ENCODE results near the gene CLEC12A. TPM values are rescaled to one million over a fixed set of nuclear protein-coding genes. Genes with fewer than 3 reads are reported as not detected.

The CLEC12A gene
- 1 to 10 TPM in 1 of 6 donors, under 1 TPM in 3, not detected in 2; 0.29 to 1.6 (median 0.38) TPM for polyA plus RNA-seq (ENCODE audit: low read depth in 6 of 6)

GRCh38 chr12:9971181-9971580 is at the start of gene CLEC12A:
Gene CLEC12A, plus strand, starts transcription at chr12:9971409. Its CDS starts 188 bp downstream, at chr12:9971597.
- Mint-ChIP-seq H3K27me3 (peaks cover 16 to 43% (median 29%) of the 10 kb centered on the region in 3 donors), H3K4me3 (no peak within 1 kb of the TSS), H3K4me1 (no peaks in the 10 kb centered on the region), H3K9me3 (peaks cover 10 to 21% (median 13%) of the 10 kb centered on the region in 7 donors), H3K36me3 (peaks cover 5 to 32% of the 10 kb centered on the region in 2 donors), H3K27ac (no peak within 1 kb of the TSS)
- ATAC-seq (ENCODE audit: low read depth in 2 of 2) = no peak
- no peak for DNase-seq

GRCh38 chr12:9922429-9922828 is 48.8 kb upstream of the CLEC12A start:
- Mint-ChIP-seq H3K4me1 (peaks cover 0 to 6% (median 5%) of the 10 kb centered on the region in 3 donors), H3K9me3 (no peaks in the 10 kb centered on the region), H3K27ac (no peak overlapping the region), H3K36me3 (no peaks in the 10 kb centered on the region), H3K27me3 (peaks cover 7 to 17% (median 9%) of the 10 kb centered on the region in 3 donors), H3K4me3 (no peak overlapping the region)
- no peak for DNase-seq
- ATAC-seq (ENCODE audit: low read depth in 2 of 2) = no peak

- peak; percentile 32 to 44 for ATAC-seq (ENCODE audit: low read depth in 2 of 2)
- Mint-ChIP-seq H3K9me3 (no peaks in the 10 kb centered on the region), H3K27ac (no peak overlapping the region), H3K27me3 (peaks cover 1 to 4% (median 2%) of the 10 kb centered on the region in 3 donors), H3K4me1 (peaks cover 0 to 6% (median 5%) of the 10 kb centered on the region in 3 donors), H3K4me3 (peak overlapping the region in 6 of 8 donors; percentile 23 to 88 (median 64)), H3K36me3 (no peaks in the 10 kb centered on the region)
- peak; percentile 41 for DNase-seq
These were observed 45.4 kb upstream of the CLEC12A start for GRCh38 chr12:9925705-9926393.

- H3K4me1 Mint-ChIP-seq = peaks cover 0 to 6% (median 5%) of the 10 kb centered on the region in 3 donors
These were observed 44.3 kb upstream of the CLEC12A start for GRCh38 chr12:9926876-9927275.

GRCh38 chr12:9928607-9929006 is 42.6 kb upstream of the CLEC12A start:
- DNase-seq (no peak), ATAC-seq (ENCODE audit: low read depth in 2 of 2) (no peak)
- Mint-ChIP-seq H3K4me3 (no peak overlapping the region), H3K36me3 (no peaks in the 10 kb centered on the region), H3K9me3 (no peaks in the 10 kb centered on the region), H3K27ac (no peak overlapping the region), H3K27me3 (peaks cover 0 to 4% (median 0%) of the 10 kb centered on the region in 3 donors), H3K4me1 (peaks cover 0 to 5% (median 3%) of the 10 kb centered on the region in 3 donors)

More at GRCh38 chr12:9926876-9927275, 44.3 kb upstream of the CLEC12A start:
- Mint-ChIP-seq H3K27ac (no peak overlapping the region), H3K4me3 (no peak overlapping the region), H3K9me3 (no peaks in the 10 kb centered on the region), H3K36me3 (no peaks in the 10 kb centered on the region), H3K27me3 (peaks cover 0 to 4% (median 0%) of the 10 kb centered on the region in 3 donors)
- ATAC-seq (ENCODE audit: low read depth in 2 of 2) (no peak), DNase-seq (no peak)

GRCh38 chr12:9931245-9931644 is 40.0 kb upstream of the CLEC12A start:
- DNase-seq (no peak), ATAC-seq (ENCODE audit: low read depth in 2 of 2) (no peak)
- H3K4me3 Mint-ChIP-seq = no peak overlapping the region
- H3K36me3 Mint-ChIP-seq = no peaks in the 10 kb centered on the region
- peaks cover 0 to 5% (median 0%) of the 10 kb centered on the region in 3 donors for H3K27me3 Mint-ChIP-seq
- H3K4me1 Mint-ChIP-seq = no peaks in the 10 kb centered on the region
- H3K27ac Mint-ChIP-seq = no peak overlapping the region
- no peaks in the 10 kb centered on the region for H3K9me3 Mint-ChIP-seq

GRCh38 chr12:9932270-9932669 is 38.9 kb upstream of the CLEC12A start, which contains the start of gene CLEC2A:
Gene CLEC2A, minus strand, starts transcription at chr12:9932370. Its CDS starts 41 bp downstream, at chr12:9932329.
- ATAC-seq (ENCODE audit: low read depth in 2 of 2) (no peak), DNase-seq (no peak)
- H3K4me1 Mint-ChIP-seq = no peaks in the 10 kb centered on the region
- H3K27ac Mint-ChIP-seq = no peak within 1 kb of the TSS
- no peaks in the 10 kb centered on the region for H3K36me3 Mint-ChIP-seq
- H3K4me3 Mint-ChIP-seq = no peak within 1 kb of the TSS
- no peaks in the 10 kb centered on the region for H3K9me3 Mint-ChIP-seq
- H3K27me3 Mint-ChIP-seq = peaks cover 0 to 5% (median 0%) of the 10 kb centered on the region in 3 donors

- Mint-ChIP-seq H3K27ac (no peak overlapping the region), H3K36me3 (no peaks in the 10 kb centered on the region), H3K9me3 (no peaks in the 10 kb centered on the region), H3K27me3 (peaks cover 0 to 8% (median 2%) of the 10 kb centered on the region in 3 donors), H3K4me1 (no peaks in the 10 kb centered on the region), H3K4me3 (no peak overlapping the region)
- ATAC-seq (ENCODE audit: low read depth in 2 of 2) (no peak), DNase-seq (no peak)
These were observed 37.3 kb upstream of the CLEC12A start for GRCh38 chr12:9933958-9934357.

GRCh38 chr12:9935026-9935425 is 36.2 kb upstream of the CLEC12A start:
- no peak for DNase-seq
- Mint-ChIP-seq H3K9me3 (no peaks in the 10 kb centered on the region), H3K27me3 (peaks cover 7 to 12% (median 9%) of the 10 kb centered on the region in 3 donors), H3K4me1 (no peaks in the 10 kb centered on the region), H3K36me3 (no peaks in the 10 kb centered on the region), H3K4me3 (no peak overlapping the region), H3K27ac (no peak overlapping the region)
- ATAC-seq (ENCODE audit: low read depth in 2 of 2) = no peak

GRCh38 chr12:9936591-9936990 is 34.6 kb upstream of the CLEC12A start:
- peaks cover 9 to 17% (median 16%) of the 10 kb centered on the region in 3 donors for H3K27me3 Mint-ChIP-seq
- DNase-seq = no peak
- peaks cover 0 to 6% (median 0%) of the 10 kb centered on the region in 3 donors for H3K4me1 Mint-ChIP-seq
- H3K9me3 Mint-ChIP-seq = no peaks in the 10 kb centered on the region
- no peak overlapping the region for H3K27ac Mint-ChIP-seq
- H3K36me3 Mint-ChIP-seq = no peaks in the 10 kb centered on the region
- no peak for ATAC-seq (ENCODE audit: low read depth in 2 of 2)
- H3K4me3 Mint-ChIP-seq = no peak overlapping the region

GRCh38 chr12:9940375-9940774 is 30.8 kb upstream of the CLEC12A start:
- Mint-ChIP-seq H3K9me3 (no peaks in the 10 kb centered on the region), H3K27me3 (peaks cover 9 to 22% (median 12%) of the 10 kb centered on the region in 3 donors), H3K4me3 (no peak overlapping the region), H3K27ac (no peak overlapping the region), H3K36me3 (no peaks in the 10 kb centered on the region), H3K4me1 (peaks cover 6 to 13% (median 13%) of the 10 kb centered on the region in 3 donors)
- no peak for ATAC-seq (ENCODE audit: low read depth in 2 of 2)
- no peak for DNase-seq

- Mint-ChIP-seq H3K4me3 (no peak overlapping the region), H3K4me1 (peaks cover 6 to 13% (median 13%) of the 10 kb centered on the region in 3 donors), H3K9me3 (no peaks in the 10 kb centered on the region), H3K36me3 (no peaks in the 10 kb centered on the region), H3K27ac (no peak overlapping the region), H3K27me3 (peaks cover 9 to 22% (median 12%) of the 10 kb centered on the region in 3 donors)
- ATAC-seq (ENCODE audit: low read depth in 2 of 2) = no peak
- DNase-seq = no peak
These were observed 29.4 kb upstream of the CLEC12A start for GRCh38 chr12:9941838-9942237.

- H3K27ac Mint-ChIP-seq = peak overlapping the region in 3 of 6 donors; percentile 49 to 62 (median 58)
These were observed 28.0 kb upstream of the CLEC12A start for GRCh38 chr12:9943240-9943639.

GRCh38 chr12:9944391-9944790 is 26.8 kb upstream of the CLEC12A start:
- DNase-seq = no peak
- Mint-ChIP-seq H3K4me1 (peaks cover 25 to 33% (median 28%) of the 10 kb centered on the region in 3 donors), H3K27ac (peak overlapping the region in 1 of 6 donors; percentile 8), H3K9me3 (peaks cover 0 to 2% (median 0%) of the 10 kb centered on the region in 7 donors), H3K36me3 (no peaks in the 10 kb centered on the region), H3K27me3 (peaks cover 3 to 20% (median 5%) of the 10 kb centered on the region in 3 donors), H3K4me3 (peak overlapping the region in 1 of 8 donors; percentile 59)
- ATAC-seq (ENCODE audit: low read depth in 2 of 2) = no peak

More at GRCh38 chr12:9943240-9943639, 28.0 kb upstream of the CLEC12A start:
- H3K4me1 Mint-ChIP-seq = peaks cover 16 to 23% (median 21%) of the 10 kb centered on the region in 3 donors
- H3K9me3 Mint-ChIP-seq = peaks cover 0 to 2% (median 0%) of the 10 kb centered on the region in 7 donors
- H3K27me3 Mint-ChIP-seq = peaks cover 9 to 22% (median 12%) of the 10 kb centered on the region in 3 donors
- DNase-seq (peak; percentile 44), ATAC-seq (ENCODE audit: low read depth in 2 of 2) (peak; percentile 81 to 84)
- no peaks in the 10 kb centered on the region for H3K36me3 Mint-ChIP-seq
- peak overlapping the region; percentile 27 to 84 (median 65) for H3K4me3 Mint-ChIP-seq

All from naive B cell (primary cell).